GM12878 (cell line): ENCODE data around the gene CELF2.
"Not testable (repeated sequence)": the region's sequence is repeated elsewhere in the genome, so short reads cannot be mapped to it uniquely, and the experiment has no call there.

Experiments used
- POLR2A ChIP-seq: IDR thresholded peaks from 2 replicates; pipeline ENCODE4 v1.6.1; 2011; ENCODE audit warnings: low read depth, mild to moderate bottlenecking, low read length
- RAD21 ChIP-seq: IDR thresholded peaks from 2 replicates; pipeline ENCODE4 v1.6.1; 2011; ENCODE audit warnings: mild to moderate bottlenecking, low read depth, low read length, moderate library complexity; ENCODE audit not compliant: insufficient read depth
- TARDBP ChIP-seq: IDR thresholded peaks from 2 replicates; pipeline ENCODE4 v1.6.1; 2016; ENCODE audit warnings: borderline replicate concordance

GRCh38 chr10:11347580-11347979 is 329.9 kb downstream of the CELF2 start:
- TF ChIP-seq TARDBP, POLR2A, RAD21: not testable (repeated sequence)
